ENCODE results near the gene RGMA. TPM values are rescaled to one million over a fixed set of nuclear protein-coding genes. Genes with fewer than 3 reads are reported as not detected.

RGMA gene
- total RNA-seq, 4 donors from 2014 or later, result 2.4 to 10.3 (median 6.0) TPM

DNA sequence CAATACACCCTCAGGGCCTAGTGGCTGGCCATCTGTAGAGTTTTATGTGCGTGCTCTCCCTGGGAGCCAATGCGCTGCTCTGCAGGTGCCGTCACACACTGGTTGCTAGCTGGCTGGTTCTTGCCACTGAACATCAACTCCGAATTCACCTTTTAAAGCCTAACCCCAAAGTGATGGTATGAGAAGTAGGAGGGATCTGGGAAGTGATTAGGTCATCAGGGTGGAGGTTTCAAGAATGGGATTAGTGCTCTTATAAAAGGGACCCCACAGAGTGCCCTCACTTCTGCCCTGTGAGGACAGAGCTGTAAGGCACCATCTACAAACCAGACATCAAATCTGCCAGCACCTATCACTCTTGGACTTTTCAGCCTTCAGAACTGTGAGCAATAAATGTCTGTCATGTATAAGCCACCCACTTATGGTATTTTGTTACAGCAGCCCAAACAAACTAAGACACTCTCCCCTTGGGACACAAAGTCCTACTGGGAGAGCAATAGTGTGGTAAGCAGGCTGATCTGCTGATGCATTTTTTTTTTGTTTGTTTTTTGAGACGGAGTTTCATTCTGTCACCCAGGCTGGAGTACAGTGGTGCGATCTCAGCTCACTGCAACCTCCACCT lies 20.3 kb downstream of the RGMA start:
- H3K4me3 ChIP-seq (replicated peaks in 1 of 3), result no peak overlapping the region
- no peaks in the 10 kb centered on the region for H3K9me3 ChIP-seq
- no peak overlapping the region for H3K27ac ChIP-seq
- TF ChIP-seq, protein P1, sequence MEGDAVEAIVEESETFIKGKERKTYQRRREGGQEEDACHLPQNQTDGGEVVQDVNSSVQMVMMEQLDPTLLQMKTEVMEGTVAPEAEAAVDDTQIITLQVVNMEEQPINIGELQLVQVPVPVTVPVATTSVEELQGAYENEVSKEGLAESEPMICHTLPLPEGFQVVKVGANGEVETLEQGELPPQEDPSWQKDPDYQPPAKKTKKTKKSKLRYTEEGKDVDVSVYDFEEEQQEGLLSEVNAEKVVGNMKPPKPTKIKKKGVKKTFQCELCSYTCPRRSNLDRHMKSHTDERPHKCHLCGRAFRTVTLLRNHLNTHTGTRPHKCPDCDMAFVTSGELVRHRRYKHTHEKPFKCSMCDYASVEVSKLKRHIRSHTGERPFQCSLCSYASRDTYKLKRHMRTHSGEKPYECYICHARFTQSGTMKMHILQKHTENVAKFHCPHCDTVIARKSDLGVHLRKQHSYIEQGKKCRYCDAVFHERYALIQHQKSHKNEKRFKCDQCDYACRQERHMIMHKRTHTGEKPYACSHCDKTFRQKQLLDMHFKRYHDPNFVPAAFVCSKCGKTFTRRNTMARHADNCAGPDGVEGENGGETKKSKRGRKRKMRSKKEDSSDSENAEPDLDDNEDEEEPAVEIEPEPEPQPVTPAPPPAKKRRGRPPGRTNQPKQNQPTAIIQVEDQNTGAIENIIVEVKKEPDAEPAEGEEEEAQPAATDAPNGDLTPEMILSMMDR (IDR thresholded peaks at IDR 0.05), result no peak
- TF ChIP-seq POLR2A (IDR thresholded peaks at IDR 0.05), result no peak
- DNase-seq, result no peak
- no peaks in the 10 kb centered on the region for H3K36me3 ChIP-seq
- no peaks in the 10 kb centered on the region for H3K27me3 ChIP-seq
- WGBS, 2 donors, result 95 to 97% methylated on average over 6 of the region's 6 CpGs
- H3K4me1 ChIP-seq, result peaks cover 9 to 17% of the 10 kb centered on the region in 2 donors
- intact Hi-C loops (cut with DNase I), result no loop called here

- Histone ChIP-seq H3K4me1 (peaks cover 5 to 14% of the 10 kb centered on the region in 2 donors), H3K4me3 (replicated peaks in 1 of 3) (no peak overlapping the region), H3K9me3 (no peaks in the 10 kb centered on the region), H3K27ac (peak overlapping the region in 1 of 3 donors; percentile 35), H3K36me3 (no peaks in the 10 kb centered on the region), H3K27me3 (no peaks in the 10 kb centered on the region)
- TF ChIP-seq POLR2A (IDR thresholded peaks at IDR 0.05), result no peak
- TF ChIP-seq, protein P1 (IDR thresholded peaks at IDR 0.05), result no peak
- DNase-seq, result no peak
- intact Hi-C loops (cut with DNase I), result no loop called here
- WGBS, 2 donors, result 83 to 93% methylated on average over 4 of the region's 4 CpGs
Measured at GRCh38 chr15:93067649-93068085, 21.3 kb downstream of the RGMA start.

GRCh38 chr15:93066834-93067648 lies 22.0 kb downstream of the RGMA start:
- DNase-seq, result no peak
- peaks cover 0 to 9% of the 10 kb centered on the region in 2 donors for H3K4me1 ChIP-seq
- H3K9me3 ChIP-seq, result no peaks in the 10 kb centered on the region
- WGBS, 2 donors, result 46 to 59% methylated on average over 7 of the region's 7 CpGs
- H3K27me3 ChIP-seq, result no peaks in the 10 kb centered on the region
- H3K36me3 ChIP-seq, result no peaks in the 10 kb centered on the region
- TF ChIP-seq, protein P1 (IDR thresholded peaks at IDR 0.05), result no peak
- no peak overlapping the region for H3K4me3 ChIP-seq (replicated peaks in 1 of 3)
- intact Hi-C loops (cut with DNase I), result no loop called here
- peak overlapping the region in 1 of 3 donors; percentile 35 for H3K27ac ChIP-seq

GRCh38 chr15:93066224-93066681 lies 22.8 kb downstream of the RGMA start:
- DNase-seq, result no peak
- intact Hi-C loops (cut with DNase I), result no loop called here
- Histone ChIP-seq H3K4me3 (replicated peaks in 1 of 3) (no peak overlapping the region), H3K4me1 (peaks cover 0 to 8% of the 10 kb centered on the region in 2 donors), H3K27me3 (no peaks in the 10 kb centered on the region), H3K27ac (no peak overlapping the region), H3K9me3 (no peaks in the 10 kb centered on the region), H3K36me3 (no peaks in the 10 kb centered on the region)
- no peak for TF ChIP-seq POLR2A (IDR thresholded peaks at IDR 0.05)
- TF ChIP-seq, protein P1 (IDR thresholded peaks at IDR 0.05), result no peak
- 95 to 96% methylated on average over 23 to 32 of the region's 38 CpGs for WGBS, 2 donors

GRCh38 chr15:93065641-93066045 lies 23.4 kb downstream of the RGMA start:
- WGBS, 2 donors, result 94 to 98% methylated on average over 16 of the region's 23 CpGs
- DNase-seq, result no peak
- Histone ChIP-seq H3K36me3 (no peaks in the 10 kb centered on the region), H3K27me3 (no peaks in the 10 kb centered on the region), H3K4me1 (peaks cover 0 to 9% of the 10 kb centered on the region in 2 donors), H3K9me3 (no peaks in the 10 kb centered on the region), H3K4me3 (replicated peaks in 1 of 3) (no peak overlapping the region), H3K27ac (no peak overlapping the region)
- intact Hi-C loops (cut with DNase I), result no loop called here
- TF ChIP-seq, protein P1 (IDR thresholded peaks at IDR 0.05), result no peak
- no peak for TF ChIP-seq POLR2A (IDR thresholded peaks at IDR 0.05)
